Fibroblast of pulmonary artery (primary cell): ENCODE measurements around the gene ZNF532.

Source experiments
- DNase-seq: peaks from one replicate; pipeline ENCODE4 v3.0.0-alpha.2; 2010; ENCODE audit warnings: low read depth
- H3K4me3 ChIP-seq: replicated peaks from 2 replicates; pipeline ENCODE4 v1.5.1; 2011; ENCODE audit warnings: low read depth, mild to moderate bottlenecking, control low read depth, low read length, moderate library complexity
- CTCF ChIP-seq: IDR thresholded peaks from 2 replicates; pipeline ENCODE4 v1.5.1; 2011; ENCODE audit warnings: mild to moderate bottlenecking, control low read depth, low read length, inconsistent platforms; ENCODE audit errors: missing control alignments

The ZNF532 gene

GRCh38 chr18:58858591-58859468 is 5.8 kb upstream of the ZNF532 start:
- DNase-seq, result peak; percentile 45
- no peak for TF ChIP-seq CTCF
- H3K4me3 ChIP-seq, result no peak overlapping the region

GRCh38 chr18:58859907-58860306 is 4.8 kb upstream of the ZNF532 start:
- no peak for DNase-seq
- no peak for TF ChIP-seq CTCF
- no peak overlapping the region for H3K4me3 ChIP-seq

GRCh38 chr18:58860747-58861231 is 3.9 kb upstream of the ZNF532 start:
- no peak for TF ChIP-seq CTCF
- no peak overlapping the region for H3K4me3 ChIP-seq
- DNase-seq, result peak; percentile 72

- no peak for DNase-seq
- no peak for TF ChIP-seq CTCF
- H3K4me3 ChIP-seq, result no peak overlapping the region
Observed at GRCh38 chr18:58861353-58861752, 3.3 kb upstream of the ZNF532 start.

GRCh38 chr18:58861861-58862301 is 2.8 kb upstream of the ZNF532 start:
- no peak for DNase-seq
- H3K4me3 ChIP-seq, result no peak overlapping the region
- TF ChIP-seq CTCF, result no peak

- TF ChIP-seq CTCF, result no peak
- DNase-seq, result no peak
- no peak overlapping the region for H3K4me3 ChIP-seq
Observed at GRCh38 chr18:58862356-58862755, 2.3 kb upstream of the ZNF532 start.
